HepG2 (cell line): ENCODE results near the gene AUTS2. TPM values are rescaled to one million over a fixed set of nuclear protein-coding genes. Genes with fewer than 3 reads are reported as not detected.

Source experiments
- ATAC-seq: fragments of 200-7000 bp; cut with Tn5 transposase; 3 replicates; pipeline ENCODE4 v1.9.1; 2020; ENCODE audit warnings: mild to moderate bottlenecking, moderate library complexity
- BruUV-seq: library from RNA; stranded (reverse); fragments of 400-500 nt; replicated peaks from 2 replicates; lab custom pipeline; 2021; lab: Mats Ljungman, UMichigan
- CTCF ChIA-PET: fragments of 300-600 bp; formaldehyde crosslinking; extraction: SDS; loops from one replicate; lab custom pipeline; 2021; ENCODE audit warnings: low total read pairs, inconsistent platforms, low intra/inter-chr PET ratio; lab: Yijun Ruan, JAX
- POLR2A ChIA-PET: fragments of 350-600 bp; sonication (Branson Sonifier 250); formaldehyde crosslinking; loops from one replicate; lab custom pipeline; 2020; ENCODE audit warnings: antibody characterized with exemption, inconsistent platforms; lab: Yijun Ruan, JAX
- DNase-seq: peaks from one replicate; pipeline ENCODE4 v3.0.0-alpha.2; 2015; ENCODE audit warnings: low spot score
- FAIRE-seq: peaks from 3 replicates; lab custom pipeline; 2011; peaks lifted over from hg19 to GRCh38; lab: Jason Lieb, UNC
- H2AFZ ChIP-seq: one replicate; pipeline ENCODE4 v1.6.1; 2011; ENCODE audit warnings: low read length, inconsistent platforms
- H3K27ac ChIP-seq: fragments of 300-600 bp; 3 replicates; pipeline ENCODE4 v1.8.0; 2011; ENCODE audit warnings: mixed run types, mild to moderate bottlenecking, mixed read lengths, low read length, inconsistent platforms; ENCODE audit not compliant: insufficient read depth; ENCODE audit errors: extremely low read length
- H3K27me3 ChIP-seq, 2 experiments: fragments of 200-600 bp in 1 of 2; 2 replicates in 1 of 2; 3 replicates in 1 of 2; pipeline versions ENCODE4 v1.6.0 to v1.8.0; 2011; ENCODE audit warnings: low read length in 2 of 2, mild to moderate bottlenecking in 2 of 2, moderate library complexity in 2 of 2, inconsistent platforms in 1 of 2; ENCODE audit not compliant: insufficient read depth in 2 of 2, control insufficient read depth in 1 of 2
- H3K36me3 ChIP-seq, 2 experiments: fragments of 200-600 bp in 1 of 2; replicated peaks in 1 of 2; 2 replicates in 1 of 2; 3 replicates in 1 of 2; pipeline versions ENCODE4 v1.5.1 to v1.8.0; 2011; ENCODE audit warnings: low read length in 2 of 2, inconsistent platforms in 1 of 2; ENCODE audit not compliant: insufficient read depth in 2 of 2, control insufficient read depth in 1 of 2
- H3K4me1 ChIP-seq: 2 replicates; pipeline ENCODE4 v1.5.1; 2012; ENCODE audit warnings: low read length, inconsistent platforms; ENCODE audit not compliant: insufficient read depth
- H3K4me2 ChIP-seq: 2 replicates; pipeline ENCODE4 v1.6.0; 2011; ENCODE audit warnings: low read depth, low read length, inconsistent platforms
- H3K4me3 ChIP-seq, 3 experiments: fragments of 200-600 bp in 1 of 3; sonication (generic), shearing (Covaris generic) in 1 of 3; replicated peaks in 1 of 3; 2 replicates each; pipeline ENCODE4 v1.5.1; 2011 to 2016; ENCODE audit warnings: low read length in 3 of 3, inconsistent platforms in 2 of 3, low read depth in 2 of 3, mild to moderate bottlenecking in 2 of 3, control low read depth in 1 of 3, mixed read lengths in 1 of 3; ENCODE audit not compliant: insufficient read depth in 1 of 3
- H3K79me2 ChIP-seq: one replicate; pipeline ENCODE4 v1.6.1; 2011; ENCODE audit warnings: low read length, inconsistent platforms; ENCODE audit not compliant: insufficient read depth
- H3K9ac ChIP-seq: 2 replicates; pipeline ENCODE4 v1.6.0; 2011; ENCODE audit warnings: mild to moderate bottlenecking, low read depth, low read length, inconsistent platforms; ENCODE audit not compliant: insufficient read depth
- H3K9me3 ChIP-seq: 2 replicates; pipeline ENCODE4 v1.5.1; 2012; ENCODE audit warnings: mild to moderate bottlenecking, low read length
- H4K20me1 ChIP-seq: 2 replicates; pipeline ENCODE4 v1.6.0; 2011; ENCODE audit warnings: inconsistent platforms, mild to moderate bottlenecking, low read length, moderate library complexity; ENCODE audit not compliant: insufficient read depth
- ATM ChIP-seq: fragments of 450-650 bp; IDR thresholded peaks from 2 replicates; pipeline ENCODE4 v1.7.1; 2017; ENCODE audit warnings: mild to moderate bottlenecking, borderline replicate concordance
- DMTF1 ChIP-seq: sonication (generic); formaldehyde crosslinking; IDR thresholded peaks from 2 replicates; pipeline ENCODE4 v1.4.0; 2020; ENCODE audit warnings: mild to moderate bottlenecking, missing genetic modification reagents
- EEA1 ChIP-seq: sonication (generic); formaldehyde crosslinking; IDR thresholded peaks from 2 replicates; pipeline ENCODE4 v1.5.1; 2020; ENCODE audit warnings: mild to moderate bottlenecking, missing genetic modification reagents, borderline replicate concordance
- GFI1 ChIP-seq: sonication (generic); formaldehyde crosslinking; IDR thresholded peaks from 2 replicates; pipeline ENCODE4 v1.5.0; 2020; ENCODE audit warnings: missing genetic modification reagents, mild to moderate bottlenecking, borderline replicate concordance
- HDAC1 ChIP-seq: sonication (generic); formaldehyde crosslinking; IDR thresholded peaks from 2 replicates; pipeline ENCODE4 v1.5.1; 2020; ENCODE audit warnings: mild to moderate bottlenecking, missing genetic modification reagents
- HIVEP1 ChIP-seq: sonication (generic); formaldehyde crosslinking; IDR thresholded peaks from 2 replicates; pipeline ENCODE4 v1.4.0; 2020; ENCODE audit warnings: mild to moderate bottlenecking, missing genetic modification reagents
- HNRNPUL1 ChIP-seq: fragments of 200-400 bp; formaldehyde crosslinking; IDR thresholded peaks from 2 replicates; pipeline ENCODE4 v1.6.1; 2017; ENCODE audit warnings: low read depth, mild to moderate bottlenecking, low read length, moderate library complexity
- MAFF ChIP-seq: IDR thresholded peaks from 2 replicates; pipeline ENCODE4 v1.6.1; 2011; ENCODE audit warnings: low read depth, low read length, improper control_type of control experiment
- NFRKB ChIP-seq: fragments of 450-650 bp; IDR thresholded peaks from 2 replicates; pipeline ENCODE4 v1.6.1; 2017
- POLR2A ChIP-seq, 2 experiments: IDR thresholded peaks; 2 replicates each; pipeline ENCODE4 v1.6.1; 2011; ENCODE audit warnings: low read depth in 2 of 2, low read length in 2 of 2, mild to moderate bottlenecking in 1 of 2, moderate library complexity in 1 of 2; ENCODE audit not compliant: insufficient read depth in 1 of 2
- SETDB1 ChIP-seq: sonication (generic); formaldehyde crosslinking; IDR thresholded peaks from 2 replicates; pipeline ENCODE4 v1.5.1; 2020; ENCODE audit warnings: missing genetic modification reagents, mild to moderate bottlenecking, borderline replicate concordance
- SMC3 ChIP-seq: IDR thresholded peaks from 2 replicates; pipeline ENCODE4 v1.6.1; 2011; ENCODE audit warnings: low read length, improper control_type of control experiment
- ZEB1 ChIP-seq: IDR thresholded peaks from 2 replicates; pipeline ENCODE4 v1.6.1; 2012; ENCODE audit warnings: mild to moderate bottlenecking, low read depth, inconsistent platforms; ENCODE audit not compliant: insufficient replicate concordance
- ZFP82 ChIP-seq: sonication (generic); formaldehyde crosslinking; IDR thresholded peaks from 2 replicates; pipeline ENCODE4 v1.5.1; 2020; ENCODE audit warnings: mild to moderate bottlenecking, missing genetic modification reagents, borderline replicate concordance
- ZIK1 ChIP-seq: sonication (generic); formaldehyde crosslinking; IDR thresholded peaks from 2 replicates; pipeline ENCODE4 v1.5.0; 2020; ENCODE audit warnings: mild to moderate bottlenecking, low read depth, missing genetic modification reagents, borderline replicate concordance
- ZMYM3 ChIP-seq: sonication (generic); formaldehyde crosslinking; IDR thresholded peaks from 2 replicates; pipeline ENCODE4 v1.5.1; 2020; ENCODE audit warnings: mild to moderate bottlenecking, missing genetic modification reagents
- ZNF12 ChIP-seq: sonication (generic); formaldehyde crosslinking; IDR thresholded peaks from 2 replicates; pipeline ENCODE4 v1.5.0; 2020; ENCODE audit warnings: missing genetic modification reagents
- ZNF280B ChIP-seq: sonication (generic); formaldehyde crosslinking; IDR thresholded peaks from 2 replicates; pipeline ENCODE4 v1.5.0; 2020; ENCODE audit warnings: missing genetic modification reagents, mild to moderate bottlenecking, borderline replicate concordance
- ZNF432 ChIP-seq: sonication (generic); formaldehyde crosslinking; IDR thresholded peaks from 2 replicates; pipeline ENCODE4 v1.5.0; 2020; ENCODE audit warnings: missing genetic modification reagents, mild to moderate bottlenecking, borderline replicate concordance
- ZNF567 ChIP-seq: sonication (generic); formaldehyde crosslinking; IDR thresholded peaks from 2 replicates; pipeline ENCODE4 v1.8.1; 2023; ENCODE audit warnings: mild to moderate bottlenecking, missing genetic modification reagents, borderline replicate concordance
- ZNF644 ChIP-seq: IDR thresholded peaks from 2 replicates; pipeline ENCODE4 v1.6.1; 2016; ENCODE audit warnings: low read depth
- ZNF672 ChIP-seq: sonication (generic); formaldehyde crosslinking; IDR thresholded peaks from 2 replicates; pipeline ENCODE4 v1.8.1; 2022; ENCODE audit warnings: missing genetic modification reagents
- WGBS: methylation state at CpG from one replicate; pipeline ENCODE4 v1.1.6; 2017; ENCODE audit warnings: low lambda C conversion rate; 5-methylcytosine and 5-hydroxymethylcytosine counted together
- in situ Hi-C: cut with HindIII; loops from 2 replicates; pipeline ENCODE4 v1.10.0; 2017; ENCODE audit warnings: low pct_unique_long_range_greater_than_20kb; ENCODE audit not compliant: extremely low pct_ligation_motif_present
- intact Hi-C: fragments of 100-400 bp; cut with micrococcal nuclease; formaldehyde crosslinking; loops from one replicate; pipeline ENCODE4 v1.10.0; 2022; ENCODE audit not compliant: unreplicated experiment
- polyA plus RNA-seq, 8 experiments: library from polyadenylated mRNA; depleted of rRNA in 3 of 8; stranded (reverse) in 7 of 8; unstranded in 1 of 8; fragments of >200 nt; fragmentation: Illumina TruSeq in 4 of 8; extraction: Trizol in 4 of 8; gene quantifications; 2 replicates each; pipeline versions ENCODE4 v1.2.1 to v1.2.3, GENCODE V29; 2011 to 2016; ENCODE audit warnings: low read depth in 4 of 8, missing spikeins in 1 of 8, mixed read lengths in 1 of 8; ENCODE audit not compliant: insufficient read depth in 1 of 8
- total RNA-seq, 5 experiments: library from RNA; depleted of rRNA; stranded (reverse); fragments of >200 nt; fragmentation: Illumina TruSeq; extraction: Trizol; gene quantifications; 2 replicates each; pipeline ENCODE4 v1.2.3, GENCODE V29; 2016; ENCODE audit warnings: low read depth in 1 of 5

The AUTS2 gene
- total and polyA plus RNA-seq, 2 of the 13 experiments (the other 11 are each of a cell fraction or from before 2014, with no cell fraction given): 0.38 TPM; not detected in 1

- no peak for TF ChIP-seq ZFP82 (CRISPR knock-in tag)
- TF ChIP-seq SMC3: no peak
- no peak for TF ChIP-seq ZIK1
- no peak for TF ChIP-seq HIVEP1 (CRISPR knock-in tag)
- TF ChIP-seq POLR2A (IDR thresholded peaks at IDR 0.05; ENCODE audit: insufficient read depth in 1 of 2, low read depth in 2 of 2, low read length in 2 of 2): no peak
- TF ChIP-seq ZNF567: no peak
- TF ChIP-seq ZNF672 (CRISPR knock-in tag): no peak
Observed at GRCh38 chr7:70529436-70529835, 931.2 kb downstream of the AUTS2 start (continued).

- 36% methylated on average over 8 of the region's 8 CpGs for WGBS
- ChIA-PET CTCF (no interaction called here), POLR2A (no interaction called here)
- no peaks in the 10 kb centered on the region for H3K27me3 ChIP-seq
- H3K4me3 ChIP-seq: no peak overlapping the region
- H3K79me2 ChIP-seq: no peaks in the 10 kb centered on the region
- no peaks in the 10 kb centered on the region for H3K9me3 ChIP-seq
- no TSS peak for BruUV-seq
- H3K9ac ChIP-seq: no peak overlapping the region
- no peak overlapping the region for H3K4me2 ChIP-seq
- intact Hi-C loops: no loop called here
- H4K20me1 ChIP-seq: no peaks in the 10 kb centered on the region
- no peak overlapping the region for H2AFZ ChIP-seq
- no peak for DNase-seq
- no peaks in the 10 kb centered on the region for H3K4me1 ChIP-seq
- no peak for ATAC-seq
- in situ Hi-C loops: no loop called here
- H3K36me3 ChIP-seq: no peaks in the 10 kb centered on the region
- FAIRE-seq: no peak
- no peak overlapping the region for H3K27ac ChIP-seq
- TF ChIP-seq ATM: no peak
- TF ChIP-seq EEA1 (CRISPR knock-in tag): no peak
- TF ChIP-seq HNRNPUL1: no peak
- no peak for TF ChIP-seq ZNF12 (CRISPR knock-in tag)
- TF ChIP-seq GFI1 (CRISPR knock-in tag): no peak
- no peak for TF ChIP-seq ZEB1
- TF ChIP-seq HDAC1: no peak
- TF ChIP-seq ZMYM3 (CRISPR knock-in tag): no peak
- no peak for TF ChIP-seq ZNF432 (CRISPR knock-in tag)
- TF ChIP-seq MAFF: no peak
- no peak for TF ChIP-seq SETDB1
- no peak for TF ChIP-seq DMTF1 (CRISPR knock-in tag)
- no peak for TF ChIP-seq NFRKB
- no peak for TF ChIP-seq ZNF280B (CRISPR knock-in tag)
- TF ChIP-seq ZNF644: no peak
Observed at GRCh38 chr7:70529914-70530585, 931.8 kb downstream of the AUTS2 start.
